Aorta (tissue), 5 donors: ENCODE data around the gene PID1. TPM values are rescaled to one million over a fixed set of nuclear protein-coding genes. Genes with fewer than 3 reads are reported as not detected.
"Not testable (repeated sequence)": the region's sequence is repeated elsewhere in the genome, so short reads cannot be mapped to it uniquely, and the experiment has no call there.

ENCODE experiments used
- ATAC-seq: fragments of 200-7000 bp; cut with Tn5 transposase; one replicate; pipeline ENCODE4 v1.9.1; 2022; ENCODE audit warnings: moderate library complexity; ENCODE audit not compliant: low FRiP score
- DNase-seq, 2 donors: peaks; one replicate each; pipeline ENCODE4 v3.0.0-alpha.2; 2020
- H3K27ac ChIP-seq, 2 donors: one replicate each; pipeline ENCODE4 v1.5.1; 2013; ENCODE audit warnings: low read length in 2 of 2, mild to moderate bottlenecking in 2 of 2, moderate library complexity in 2 of 2, control low read depth in 1 of 2, inconsistent platforms in 1 of 2, low read depth in 1 of 2
- H3K27me3 ChIP-seq, 2 donors: one replicate each; pipeline ENCODE4 v1.6.1; 2013; ENCODE audit warnings: control low read depth in 1 of 2, low read length in 1 of 2, mild to moderate bottlenecking in 1 of 2, moderate library complexity in 1 of 2; ENCODE audit not compliant: insufficient read depth in 2 of 2, control insufficient read depth in 1 of 2
- H3K36me3 ChIP-seq, 2 donors: one replicate each; pipeline ENCODE4 v1.6.1; 2013; ENCODE audit warnings: control low read depth in 1 of 2, low read length in 1 of 2, mild to moderate bottlenecking in 1 of 2; ENCODE audit not compliant: insufficient read depth in 2 of 2, control insufficient read depth in 1 of 2
- H3K4me1 ChIP-seq, 2 donors: one replicate each; pipeline ENCODE4 v1.6.1; 2013; ENCODE audit warnings: low read length in 2 of 2, control low read depth in 1 of 2, mild to moderate bottlenecking in 1 of 2, moderate library complexity in 1 of 2; ENCODE audit not compliant: insufficient read depth in 2 of 2, control insufficient read depth in 1 of 2
- H3K4me3 ChIP-seq, 2 donors: one replicate each; pipeline ENCODE4 v1.5.1; 2013; ENCODE audit warnings: low read length in 2 of 2, control low read depth in 1 of 2, mild to moderate bottlenecking in 1 of 2
- H3K9me3 ChIP-seq: one replicate; pipeline ENCODE4 v1.6.1; 2013; ENCODE audit warnings: mild to moderate bottlenecking, low read length; ENCODE audit not compliant: control insufficient read depth
- WGBS, 2 donors: extraction: QIAGEN DNeasy Blood & Tissue Kit; methylation state at CpG; one replicate each; pipeline ENCODE4 v1.1.7; 2013; 5-methylcytosine and 5-hydroxymethylcytosine counted together
- intact Hi-C, 2 donors: fragments of 100-400 bp; cut with DNase I; formaldehyde crosslinking; loops; one replicate each; pipeline versions ENCODE4 v1.14.2 to v1.15.0; 2022
- polyA plus RNA-seq, 2 donors: library from polyadenylated mRNA; stranded (reverse); fragments of 200-250 nt; gene quantifications; one replicate each; pipeline ENCODE4 v1.2.3, GENCODE V29; 2013
- total RNA-seq, 2 donors: library from RNA; stranded (reverse); fragmentation: NEBNext Ultra II Directional; extraction: Animal tissue kit (Norgen Biotek cat#: 25700); gene quantifications; one replicate each; pipeline ENCODE4 v1.2.1, GENCODE V29; 2021
- donor health status: healthy with polysubstance abuse.
- donor health status: Bipolar disorder and iron deficiency.
- donor health status: DM: no; HTN: no; CAD: no.
- donor health status: DM: no; HTN: no; CAD: no.
- donor health status: DM: yes; HTN: yes; CAD: no.

Gene PID1
- total and polyA plus RNA-seq, 4 donors = 44.8 to 88.6 (median 66.9) TPM

- H3K27ac ChIP-seq = no peak overlapping the region
- H3K4me1 ChIP-seq = peaks cover 0 to 6% of the 10 kb centered on the region in 2 donors
- ATAC-seq = no peak
- peaks cover 1 to 2% of the 10 kb centered on the region in 2 donors for H3K36me3 ChIP-seq
- H3K9me3 ChIP-seq = no peaks in the 10 kb centered on the region
- no peak overlapping the region for H3K4me3 ChIP-seq
- H3K27me3 ChIP-seq = no peaks in the 10 kb centered on the region
- 74 to 75% methylated on average over 2 of the region's 2 CpGs for WGBS, 2 donors
- intact Hi-C loops = no loop called here
- DNase-seq = no peak
Observed at GRCh38 chr2:229196448-229196847, 74.6 kb downstream of the PID1 start.

GRCh38 chr2:229195346-229195947 lies 75.6 kb downstream of the PID1 start:
- no peaks in the 10 kb centered on the region for H3K27me3 ChIP-seq
- peaks cover 0 to 2% of the 10 kb centered on the region in 2 donors for H3K36me3 ChIP-seq
- no peak overlapping the region for H3K4me3 ChIP-seq
- peaks cover 0 to 7% of the 10 kb centered on the region in 2 donors for H3K4me1 ChIP-seq
- DNase-seq (no peak), ATAC-seq (no peak)
- intact Hi-C loops = no loop called here
- no peak overlapping the region for H3K27ac ChIP-seq
- H3K9me3 ChIP-seq = no peaks in the 10 kb centered on the region
- 70 to 78% methylated on average over 1 of the region's 1 CpG for WGBS, 2 donors

GRCh38 chr2:229193281-229193680 lies 77.8 kb downstream of the PID1 start:
- 63 to 73% methylated on average over 3 of the region's 3 CpGs for WGBS, 2 donors
- ATAC-seq = no peak
- DNase-seq = no peak
- H3K4me3 ChIP-seq = no peak overlapping the region
- H3K9me3 ChIP-seq = no peaks in the 10 kb centered on the region
- H3K27me3 ChIP-seq = no peaks in the 10 kb centered on the region
- intact Hi-C loops = no loop called here
- peaks cover 0 to 2% of the 10 kb centered on the region in 2 donors for H3K36me3 ChIP-seq
- peaks cover 0 to 7% of the 10 kb centered on the region in 2 donors for H3K4me1 ChIP-seq
- H3K27ac ChIP-seq = no peak overlapping the region

- Histone ChIP-seq H3K27me3 (no peaks in the 10 kb centered on the region), H3K4me1 (peaks cover 0 to 7% of the 10 kb centered on the region in 2 donors), H3K36me3 (peaks cover 0 to 2% of the 10 kb centered on the region in 2 donors), H3K27ac (no peak overlapping the region), H3K9me3 (no peaks in the 10 kb centered on the region), H3K4me3 (no peak overlapping the region)
- DNase-seq (no peak), ATAC-seq (no peak)
- intact Hi-C loops = no loop called here
- WGBS, 2 donors = 97 to 100% methylated on average over 1 of the region's 1 CpG
Observed at GRCh38 chr2:229191413-229191812, 79.7 kb downstream of the PID1 start.

GRCh38 chr2:229187123-229187522 lies 84.0 kb downstream of the PID1 start:
- 63 to 81% methylated on average over 4 of the region's 4 CpGs for WGBS, 2 donors
- H3K4me1 ChIP-seq = not testable (repeated sequence)

GRCh38 chr2:229181641-229182040 lies 89.4 kb downstream of the PID1 start:
- intact Hi-C loops = no loop called here
- no peak overlapping the region for H3K4me3 ChIP-seq
- H3K9me3 ChIP-seq = no peaks in the 10 kb centered on the region
- H3K36me3 ChIP-seq = no peaks in the 10 kb centered on the region
- no peak for ATAC-seq
- H3K27me3 ChIP-seq = no peaks in the 10 kb centered on the region
- H3K4me1 ChIP-seq = peaks cover 2 to 5% of the 10 kb centered on the region in 2 donors
- H3K27ac ChIP-seq = no peak overlapping the region
- DNase-seq = no peak

More at GRCh38 chr2:229187123-229187522, 84.0 kb downstream of the PID1 start:
- H3K27me3 ChIP-seq, H3K9me3 ChIP-seq, ATAC-seq, intact Hi-C loops, H3K27ac ChIP-seq, H3K4me3 ChIP-seq, DNase-seq, H3K36me3 ChIP-seq: not testable (repeated sequence)

GRCh38 chr2:229180658-229181057 lies 90.4 kb downstream of the PID1 start:
- no peak for ATAC-seq
- no peak overlapping the region for H3K4me3 ChIP-seq
- H3K9me3 ChIP-seq = no peaks in the 10 kb centered on the region
- 96 to 97% methylated on average over 26 of the region's 26 CpGs for WGBS, 2 donors
- no peaks in the 10 kb centered on the region for H3K27me3 ChIP-seq
- intact Hi-C loops = no loop called here
- H3K4me1 ChIP-seq = peaks cover 2 to 5% of the 10 kb centered on the region in 2 donors
- peak in 1 of 2 donors; percentile 72 for DNase-seq
- peak overlapping the region in 1 of 2 donors; percentile 62 for H3K27ac ChIP-seq
- H3K36me3 ChIP-seq = no peaks in the 10 kb centered on the region

- ATAC-seq = peak; percentile 61
Observed at GRCh38 chr2:229179628-229180027, 91.5 kb downstream of the PID1 start.

GRCh38 chr2:229178706-229179105 lies 92.4 kb downstream of the PID1 start:
- DNase-seq = no peak
- intact Hi-C loops = no loop called here
- whole genome bisulfite sequencing, 2 donors = 81 to 83% methylated on average over 5 of the region's 5 CpGs
- H3K4me1 ChIP-seq = peaks cover 5 to 6% of the 10 kb centered on the region in 2 donors
- H3K27ac ChIP-seq = peak overlapping the region; percentile 73 to 79
- H3K4me3 ChIP-seq = no peak overlapping the region
- no peaks in the 10 kb centered on the region for H3K36me3 ChIP-seq
- no peaks in the 10 kb centered on the region for H3K27me3 ChIP-seq
- H3K9me3 ChIP-seq = no peaks in the 10 kb centered on the region
- ATAC-seq = no peak

More at GRCh38 chr2:229179628-229180027, 91.5 kb downstream of the PID1 start:
- H3K4me1 ChIP-seq = peaks cover 4 to 5% of the 10 kb centered on the region in 2 donors
- H3K9me3 ChIP-seq = no peaks in the 10 kb centered on the region
- H3K27ac ChIP-seq = peak overlapping the region in 1 of 2 donors; percentile 80
- 1 to 5% methylated on average over 4 of the region's 4 CpGs for WGBS, 2 donors
- DNase-seq = no peak
- no peaks in the 10 kb centered on the region for H3K27me3 ChIP-seq
- intact Hi-C loops = no loop called here
- H3K4me3 ChIP-seq = peak overlapping the region in 1 of 2 donors; percentile 19
- no peaks in the 10 kb centered on the region for H3K36me3 ChIP-seq
